Colonic mucosa (tissue), 4 donors: ENCODE results near the gene EDNRB. TPM values are rescaled to one million over a fixed set of nuclear protein-coding genes. Genes with fewer than 3 reads are reported as not detected.
A peak's percentile ranks its signal among the peaks of the same experiment; 100 is the strongest.

Source experiments
- DNase-seq: peaks from one replicate; pipeline ENCODE4 v3.0.0-alpha.2; 2020
- H3K27ac ChIP-seq: fragments of 200-600 bp; one replicate; pipeline ENCODE4 v1.8.0; 2021
- H3K27me3 ChIP-seq: fragments of 200-600 bp; one replicate; pipeline ENCODE4 v1.8.0; 2021
- H3K36me3 ChIP-seq: fragments of 200-600 bp; one replicate; pipeline ENCODE4 v1.8.0; 2021
- H3K4me1 ChIP-seq: fragments of 200-600 bp; one replicate; pipeline ENCODE4 v1.8.0; 2021; ENCODE audit warnings: mild to moderate bottlenecking
- H3K4me3 ChIP-seq: fragments of 200-600 bp; one replicate; pipeline ENCODE4 v1.8.0; 2021
- H3K9ac ChIP-seq, 2 donors: one replicate each; pipeline ENCODE4 v1.7.0; 2013; ENCODE audit warnings: control low read depth in 2 of 2, low read depth in 2 of 2, low read length in 2 of 2
- H3K9me3 ChIP-seq: fragments of 200-600 bp; one replicate; pipeline ENCODE4 v1.8.0; 2021
- intact Hi-C: fragments of 100-400 bp; cut with DNase I; formaldehyde crosslinking; loops from one replicate; pipeline ENCODE4 v1.14.1; 2022
- total RNA-seq, 2 donors: library from RNA; stranded (reverse); fragmentation: NEBNext Ultra II Directional in 1 of 2; extraction: Animal tissue kit (Norgen Biotek cat#: 25700) in 1 of 2; gene quantifications; one replicate each; pipeline ENCODE4 v1.2.1, GENCODE V29; 2021
- TF ChIP-seq, protein P1 (sequence below): fragments of 200-600 bp; IDR thresholded peaks from one replicate; pipeline ENCODE4 v1.8.0; 2022; ENCODE audit warnings: antibody characterized with exemption, mild to moderate bottlenecking
- donor health status: healthy.
- donor health status: DM: no; HTN: no; CAD: no.
- donor health status: DM: no; HTN: no; CAD: no.

The EDNRB gene
- total RNA-seq, 2 donors from 2014 or later = 6.3 to 14.5 TPM

DNA sequence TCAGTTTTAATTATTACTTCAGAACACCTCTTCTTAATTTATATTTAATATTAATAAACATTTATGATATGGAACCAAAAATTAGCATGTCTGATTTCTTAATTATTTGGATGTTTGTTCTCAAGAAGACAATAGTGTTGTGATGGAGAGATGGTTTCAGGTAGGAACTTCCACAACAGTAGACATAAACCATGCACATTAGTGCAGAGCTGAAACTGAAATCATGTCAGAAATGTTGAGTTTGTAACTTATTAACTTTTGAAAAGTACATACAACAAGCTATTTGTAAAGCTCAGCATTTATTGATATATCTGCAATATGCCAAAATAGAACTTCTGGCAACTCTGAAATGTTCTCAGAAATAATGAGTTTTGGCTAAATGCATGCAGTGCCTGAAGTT, 11.8 kb upstream of the EDNRB start:
- intact Hi-C loops = no loop called here

DNA sequence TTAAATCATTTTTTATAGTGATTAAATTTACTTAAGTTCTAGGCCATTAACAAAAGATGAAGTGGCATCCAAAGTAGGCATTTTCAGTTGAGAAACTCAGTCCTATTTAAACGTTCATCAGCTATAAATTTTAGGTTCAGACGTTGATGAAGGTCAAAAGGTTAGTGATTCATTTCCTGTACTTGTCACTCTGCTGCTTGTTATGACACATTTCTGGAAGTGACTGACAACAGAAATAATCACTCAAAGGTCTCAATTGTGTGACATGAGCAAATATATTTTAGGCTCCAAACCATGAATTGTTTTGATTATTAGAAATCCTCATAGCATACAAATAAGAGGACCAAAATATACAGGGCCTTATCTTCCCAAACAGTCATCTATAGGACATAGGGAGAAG, 10.3 kb upstream of the EDNRB start:
- Histone ChIP-seq H3K27me3 (no peaks in the 10 kb centered on the region), H3K9ac (no peak overlapping the region), H3K36me3 (no peaks in the 10 kb centered on the region), H3K4me1 (no peaks in the 10 kb centered on the region), H3K27ac (no peak overlapping the region), H3K9me3 (no peaks in the 10 kb centered on the region), H3K4me3 (no peak overlapping the region)
- intact Hi-C loops = no loop called here
- DNase-seq = no peak
- TF ChIP-seq, protein P1, sequence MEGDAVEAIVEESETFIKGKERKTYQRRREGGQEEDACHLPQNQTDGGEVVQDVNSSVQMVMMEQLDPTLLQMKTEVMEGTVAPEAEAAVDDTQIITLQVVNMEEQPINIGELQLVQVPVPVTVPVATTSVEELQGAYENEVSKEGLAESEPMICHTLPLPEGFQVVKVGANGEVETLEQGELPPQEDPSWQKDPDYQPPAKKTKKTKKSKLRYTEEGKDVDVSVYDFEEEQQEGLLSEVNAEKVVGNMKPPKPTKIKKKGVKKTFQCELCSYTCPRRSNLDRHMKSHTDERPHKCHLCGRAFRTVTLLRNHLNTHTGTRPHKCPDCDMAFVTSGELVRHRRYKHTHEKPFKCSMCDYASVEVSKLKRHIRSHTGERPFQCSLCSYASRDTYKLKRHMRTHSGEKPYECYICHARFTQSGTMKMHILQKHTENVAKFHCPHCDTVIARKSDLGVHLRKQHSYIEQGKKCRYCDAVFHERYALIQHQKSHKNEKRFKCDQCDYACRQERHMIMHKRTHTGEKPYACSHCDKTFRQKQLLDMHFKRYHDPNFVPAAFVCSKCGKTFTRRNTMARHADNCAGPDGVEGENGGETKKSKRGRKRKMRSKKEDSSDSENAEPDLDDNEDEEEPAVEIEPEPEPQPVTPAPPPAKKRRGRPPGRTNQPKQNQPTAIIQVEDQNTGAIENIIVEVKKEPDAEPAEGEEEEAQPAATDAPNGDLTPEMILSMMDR = no peak

More for the DNA sequence above, 11.8 kb upstream of the EDNRB start:
- TF ChIP-seq, protein P1 = no peak
- Histone ChIP-seq H3K27ac (no peak overlapping the region), H3K27me3 (no peaks in the 10 kb centered on the region), H3K4me3 (no peak overlapping the region), H3K4me1 (no peaks in the 10 kb centered on the region), H3K9ac (no peak overlapping the region), H3K36me3 (no peaks in the 10 kb centered on the region), H3K9me3 (no peaks in the 10 kb centered on the region)
- no peak for DNase-seq

DNA sequence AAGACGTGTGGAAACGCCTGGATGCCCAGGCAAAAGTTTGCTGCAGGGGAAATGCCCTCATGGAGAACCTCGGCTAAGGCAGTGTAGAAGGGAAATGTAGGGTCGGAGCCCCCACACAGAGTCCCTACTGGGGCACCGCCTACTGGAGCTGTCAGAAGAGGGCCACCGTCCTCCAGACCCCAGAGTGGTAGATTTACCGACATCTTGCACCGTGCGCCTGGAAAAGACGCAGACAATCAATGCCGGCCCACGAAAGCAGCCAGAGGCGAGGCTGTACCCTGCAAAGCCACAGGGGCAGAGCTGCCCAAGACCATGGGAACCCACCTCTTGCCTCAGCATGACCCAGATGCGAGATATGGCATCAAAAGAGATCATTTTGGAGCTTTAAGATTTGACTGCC, 7.0 kb upstream of the EDNRB start:
- no peaks in the 10 kb centered on the region for H3K27me3 ChIP-seq
- no peak overlapping the region for H3K4me3 ChIP-seq
- no peaks in the 10 kb centered on the region for H3K9me3 ChIP-seq
- no peak overlapping the region for H3K27ac ChIP-seq
- H3K4me1 ChIP-seq = no peaks in the 10 kb centered on the region
- DNase-seq = no peak
- TF ChIP-seq, protein P1 = no peak
- no peak overlapping the region for H3K9ac ChIP-seq
- H3K36me3 ChIP-seq = no peaks in the 10 kb centered on the region
- intact Hi-C loops = no loop called here

DNA sequence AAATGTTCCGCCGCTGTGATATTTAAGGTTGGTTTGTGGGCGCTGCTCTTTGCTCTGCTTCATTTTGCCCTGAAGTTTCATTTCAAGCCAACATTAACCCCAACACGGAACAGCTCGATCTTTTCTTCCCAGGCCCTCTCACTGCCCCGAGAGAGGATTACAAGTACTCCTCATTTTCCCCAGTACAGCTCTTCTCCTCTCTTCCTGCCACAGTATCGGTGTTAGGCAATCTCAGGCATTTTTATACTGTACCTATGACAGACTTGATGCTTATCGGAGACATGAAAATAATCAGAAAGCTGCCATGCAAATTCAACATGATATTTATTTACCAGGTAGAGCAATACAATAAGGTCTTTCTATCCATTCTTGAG, 1.3 kb upstream of the EDNRB start:
- intact Hi-C loops = no loop called here
- no peak for DNase-seq
- no peaks in the 10 kb centered on the region for H3K9me3 ChIP-seq
- H3K27me3 ChIP-seq = no peaks in the 10 kb centered on the region
- H3K4me1 ChIP-seq = no peaks in the 10 kb centered on the region
- TF ChIP-seq, protein P1 = no peak
- no peak overlapping the region for H3K4me3 ChIP-seq
- peak overlapping the region; percentile 60 for H3K27ac ChIP-seq
- peak overlapping the region in 1 of 2 donors; percentile 60 for H3K9ac ChIP-seq
- no peaks in the 10 kb centered on the region for H3K36me3 ChIP-seq

DNA sequence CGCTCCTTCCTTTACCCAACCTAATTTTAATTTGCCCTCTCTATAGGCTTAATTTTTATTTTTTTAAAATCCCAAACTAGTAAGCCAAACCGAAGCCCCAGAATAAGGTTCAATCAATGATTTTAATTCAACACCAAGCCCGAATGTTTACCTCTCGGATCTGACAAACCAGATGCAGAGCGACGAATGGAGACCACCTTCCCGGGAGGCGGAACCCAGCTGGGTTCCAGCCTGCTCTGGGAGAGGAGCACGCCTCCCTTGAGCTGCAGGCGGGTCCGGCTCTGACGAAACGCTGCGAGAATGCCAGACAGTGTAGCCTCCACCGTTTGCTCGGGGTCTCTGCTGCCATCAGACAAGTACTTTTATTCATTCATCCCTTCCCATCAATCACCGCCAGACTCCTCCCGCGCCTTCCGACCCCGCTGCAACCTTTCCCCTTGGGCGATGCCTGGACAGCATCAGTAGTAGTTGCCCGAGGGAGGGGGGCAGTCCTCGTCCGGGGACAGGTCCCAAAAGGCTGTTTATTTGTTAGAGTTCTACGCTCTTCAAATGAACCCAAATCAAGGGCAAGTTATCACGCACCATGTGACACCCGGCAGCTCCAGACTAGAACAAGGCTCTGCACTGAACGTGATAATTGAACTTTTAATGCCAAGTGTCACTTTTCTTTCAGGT, 752 bp upstream of the EDNRB start:
- Histone ChIP-seq H3K27me3 (no peaks in the 10 kb centered on the region), H3K36me3 (no peaks in the 10 kb centered on the region), H3K4me1 (no peaks in the 10 kb centered on the region), H3K9me3 (no peaks in the 10 kb centered on the region), H3K4me3 (peak overlapping the region; percentile 31), H3K9ac (peak overlapping the region; percentile 19 to 60), H3K27ac (peak overlapping the region; percentile 60)
- peak; percentile 35 for DNase-seq
- intact Hi-C loops = no loop called here
- TF ChIP-seq, protein P1 = no peak
